Hepatocyte (in vitro differentiated cells): ENCODE results near the gene SMAD3.

Experiments used
- EZH2 ChIP-seq: fragments of 200-600 bp; sonication (generic); IDR thresholded peaks from 2 replicates; pipeline ENCODE4 v1.6.1; 2016; ENCODE audit warnings: antibody characterized with exemption, mild to moderate bottlenecking, borderline replicate concordance
- TF ChIP-seq, protein P1 (sequence below): fragments of 200-600 bp; sonication (generic); IDR thresholded peaks from 2 replicates; pipeline ENCODE4 v1.5.1; 2016; ENCODE audit warnings: antibody characterized with exemption, mild to moderate bottlenecking; ENCODE audit not compliant: poor library complexity

DNA sequence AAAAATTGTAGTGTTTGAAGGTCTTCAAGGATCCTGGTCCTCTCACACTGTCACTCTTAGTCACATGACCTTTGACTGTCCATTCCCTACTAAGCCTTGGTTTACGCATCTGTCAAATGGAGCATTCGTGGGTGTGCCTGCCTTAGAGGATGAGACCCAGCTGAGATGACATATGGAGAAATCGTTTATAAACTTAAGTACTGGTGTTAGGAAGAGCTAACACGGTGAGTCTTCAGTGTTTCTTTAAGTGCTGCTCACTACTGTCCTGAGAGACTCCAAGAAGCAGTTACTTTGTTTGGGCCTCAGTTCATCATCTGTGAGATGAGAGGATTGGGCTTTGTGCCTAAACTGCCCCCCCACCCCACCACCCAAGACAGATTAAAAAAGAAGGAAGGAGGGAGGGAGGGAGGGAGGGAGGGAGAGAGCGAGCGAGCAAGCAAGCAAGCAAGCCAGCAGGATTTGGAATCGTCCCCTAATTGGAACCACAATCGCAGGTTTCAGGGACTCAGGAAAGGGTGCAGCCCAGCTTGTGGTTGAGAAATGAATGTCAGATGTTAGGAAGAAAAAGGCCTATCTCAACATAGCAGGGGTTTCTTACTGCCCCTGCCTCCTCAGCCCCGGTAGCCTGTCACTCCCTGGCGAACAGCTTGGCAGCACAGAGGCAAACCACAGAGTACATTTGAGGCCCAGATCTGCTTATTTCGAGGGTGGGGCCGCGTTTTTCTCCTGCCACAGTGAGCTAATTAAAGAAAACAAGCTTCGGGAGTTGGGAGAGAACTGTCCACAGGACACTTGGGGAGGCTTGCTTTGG, 32.7 kb downstream of the SMAD3 start:
- TF ChIP-seq, protein P1, sequence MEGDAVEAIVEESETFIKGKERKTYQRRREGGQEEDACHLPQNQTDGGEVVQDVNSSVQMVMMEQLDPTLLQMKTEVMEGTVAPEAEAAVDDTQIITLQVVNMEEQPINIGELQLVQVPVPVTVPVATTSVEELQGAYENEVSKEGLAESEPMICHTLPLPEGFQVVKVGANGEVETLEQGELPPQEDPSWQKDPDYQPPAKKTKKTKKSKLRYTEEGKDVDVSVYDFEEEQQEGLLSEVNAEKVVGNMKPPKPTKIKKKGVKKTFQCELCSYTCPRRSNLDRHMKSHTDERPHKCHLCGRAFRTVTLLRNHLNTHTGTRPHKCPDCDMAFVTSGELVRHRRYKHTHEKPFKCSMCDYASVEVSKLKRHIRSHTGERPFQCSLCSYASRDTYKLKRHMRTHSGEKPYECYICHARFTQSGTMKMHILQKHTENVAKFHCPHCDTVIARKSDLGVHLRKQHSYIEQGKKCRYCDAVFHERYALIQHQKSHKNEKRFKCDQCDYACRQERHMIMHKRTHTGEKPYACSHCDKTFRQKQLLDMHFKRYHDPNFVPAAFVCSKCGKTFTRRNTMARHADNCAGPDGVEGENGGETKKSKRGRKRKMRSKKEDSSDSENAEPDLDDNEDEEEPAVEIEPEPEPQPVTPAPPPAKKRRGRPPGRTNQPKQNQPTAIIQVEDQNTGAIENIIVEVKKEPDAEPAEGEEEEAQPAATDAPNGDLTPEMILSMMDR, result no peak
- no peak for TF ChIP-seq EZH2
